H9 (cell line): ENCODE data around the gene CMSS1. TPM values are rescaled to one million over a fixed set of nuclear protein-coding genes. Genes with fewer than 3 reads are reported as not detected.

Experiments
- DNase-seq: peaks from one replicate; pipeline ENCODE4 v3.0.0-alpha.2; 2017
- H2AFZ ChIP-seq: one replicate; pipeline ENCODE4 v1.6.1; 2013; ENCODE audit warnings: mild to moderate bottlenecking, low read length, control low read depth, moderate library complexity
- H2AK5ac ChIP-seq: 2 replicates; pipeline ENCODE4 v1.6.1; 2013; ENCODE audit warnings: low read length, control low read depth, mixed read lengths; ENCODE audit not compliant: insufficient read length
- H2BK120ac ChIP-seq: one replicate; pipeline ENCODE4 v1.6.1; 2013; ENCODE audit warnings: low read depth, mild to moderate bottlenecking, low read length, control low read depth, inconsistent platforms; ENCODE audit not compliant: poor library complexity, severe bottlenecking
- H2BK12ac ChIP-seq: 2 replicates; pipeline ENCODE4 v1.6.1; 2013; ENCODE audit warnings: low read length, control low read depth, mixed read lengths, low read depth; ENCODE audit not compliant: insufficient read length
- H2BK15ac ChIP-seq: 2 replicates; pipeline ENCODE4 v1.6.1; 2013; ENCODE audit warnings: low read depth, low read length, control low read depth
- H2BK20ac ChIP-seq: one replicate; pipeline ENCODE4 v1.6.1; 2013; ENCODE audit warnings: low read depth, mild to moderate bottlenecking, low read length, control low read depth, inconsistent platforms; ENCODE audit not compliant: poor library complexity, severe bottlenecking
- H2BK5ac ChIP-seq: 2 replicates; pipeline ENCODE4 v1.6.1; 2013; ENCODE audit warnings: low read length, control low read depth, mixed read lengths; ENCODE audit not compliant: insufficient read length
- H3K14ac ChIP-seq: 2 replicates; pipeline ENCODE4 v1.6.1; 2013; ENCODE audit warnings: low read length, control low read depth; ENCODE audit not compliant: insufficient read depth
- H3K18ac ChIP-seq: 2 replicates; pipeline ENCODE4 v1.6.1; 2013; ENCODE audit warnings: low read depth, mild to moderate bottlenecking, mixed read lengths, low read length, control low read depth; ENCODE audit not compliant: insufficient read length
- H3K23ac ChIP-seq: 2 replicates; pipeline ENCODE4 v1.6.1; 2013; ENCODE audit warnings: low read length, control low read depth, mixed read lengths, low read depth; ENCODE audit not compliant: insufficient read length
- H3K23me2 ChIP-seq: 2 replicates; pipeline ENCODE4 v1.6.1; 2013; ENCODE audit warnings: low read depth, mild to moderate bottlenecking, mixed read lengths, low read length, control low read depth; ENCODE audit not compliant: insufficient read length, poor library complexity, severe bottlenecking
- H3K27ac ChIP-seq: 2 replicates; pipeline ENCODE4 v1.5.1; 2013; ENCODE audit warnings: low read length, control low read depth, mixed read lengths, low read depth; ENCODE audit not compliant: insufficient read length
- H3K27me3 ChIP-seq: 2 replicates; pipeline ENCODE4 v1.6.1; 2013; ENCODE audit warnings: low read length, control low read depth, inconsistent platforms; ENCODE audit not compliant: insufficient read depth
- H3K4ac ChIP-seq: 2 replicates; pipeline ENCODE4 v1.6.1; 2013; ENCODE audit warnings: low read depth, mild to moderate bottlenecking, control low read depth, inconsistent platforms, low read length, moderate library complexity
- H3K4me1 ChIP-seq: 2 replicates; pipeline ENCODE4 v1.6.1; 2013; ENCODE audit warnings: low read length, control low read depth, inconsistent platforms; ENCODE audit not compliant: insufficient read depth
- H3K4me2 ChIP-seq: 2 replicates; pipeline ENCODE4 v1.6.1; 2013; ENCODE audit warnings: low read length, control low read depth, mixed read lengths; ENCODE audit not compliant: insufficient read length, insufficient read depth
- H3K56ac ChIP-seq: 2 replicates; pipeline ENCODE4 v1.6.1; 2013; ENCODE audit warnings: low read depth, mild to moderate bottlenecking, mixed read lengths, low read length, control low read depth; ENCODE audit not compliant: insufficient read length
- H3K79me1 ChIP-seq: 2 replicates; pipeline ENCODE4 v1.6.1; 2013; ENCODE audit warnings: low read depth, mild to moderate bottlenecking, moderate library complexity, low read length, control low read depth, inconsistent platforms; ENCODE audit not compliant: insufficient read depth, poor library complexity, severe bottlenecking
- H3K79me2 ChIP-seq: 2 replicates; pipeline ENCODE4 v1.6.1; 2013; ENCODE audit warnings: low read length, control low read depth, inconsistent platforms; ENCODE audit not compliant: insufficient read depth
- H3K9ac ChIP-seq: 2 replicates; pipeline ENCODE4 v1.6.1; 2013; ENCODE audit warnings: low read length, control low read depth, mixed read lengths; ENCODE audit not compliant: insufficient read length; ENCODE audit errors: extremely low read depth
- H3K9me3 ChIP-seq: one replicate; pipeline ENCODE4 v1.6.1; 2013; ENCODE audit warnings: low read depth, low read length, inconsistent platforms; ENCODE audit not compliant: control insufficient read depth
- H3T11ph ChIP-seq: one replicate; pipeline ENCODE4 v1.6.1; 2013; ENCODE audit warnings: mild to moderate bottlenecking, low read length, control low read depth, inconsistent platforms
- H4K20me1 ChIP-seq: one replicate; pipeline ENCODE4 v1.6.1; 2013; ENCODE audit not compliant: control insufficient read depth, insufficient read length, insufficient read depth
- H4K5ac ChIP-seq: 2 replicates; pipeline ENCODE4 v1.6.1; 2013; ENCODE audit warnings: low read depth, mild to moderate bottlenecking, mixed read lengths, low read length, control low read depth; ENCODE audit not compliant: insufficient read length
- H4K8ac ChIP-seq: replicated peaks from 2 replicates; pipeline ENCODE4 v1.6.1; 2013; ENCODE audit warnings: low read length, control low read depth, mixed read lengths, low read depth; ENCODE audit not compliant: insufficient read length
- H4K91ac ChIP-seq: 2 replicates; pipeline ENCODE4 v1.6.1; 2013; ENCODE audit warnings: low read depth, mild to moderate bottlenecking, moderate library complexity, mixed read lengths, low read length, control low read depth; ENCODE audit not compliant: insufficient read length
- H3K27ac Mint-ChIP-seq, 3 experiments: 2 replicates in 2 of 3; 3 replicates in 1 of 3; pipeline ENCODE4 v1.8.0; 2020 to 2021; ENCODE audit warnings: mixed read lengths in 3 of 3, mild to moderate bottlenecking in 1 of 3, moderate library complexity in 1 of 3
- H3K27me3 Mint-ChIP-seq: 2 replicates; pipeline ENCODE4 v1.8.0; 2021; ENCODE audit warnings: low read depth, mild to moderate bottlenecking, moderate library complexity, mixed read lengths
- H3K36me3 Mint-ChIP-seq, 3 experiments: 2 replicates in 2 of 3; 3 replicates in 1 of 3; pipeline ENCODE4 v1.8.0; 2020 to 2021; ENCODE audit warnings: low read depth in 3 of 3, mixed read lengths in 3 of 3; ENCODE audit not compliant: insufficient read depth in 1 of 3
- H3K4me1 Mint-ChIP-seq, 2 experiments: 2 replicates each; pipeline ENCODE4 v1.8.0; 2020; ENCODE audit warnings: mixed read lengths in 2 of 2
- H3K4me3 Mint-ChIP-seq, 2 experiments: 2 replicates in 1 of 2; 3 replicates in 1 of 2; pipeline ENCODE4 v1.8.0; 2020 to 2021; ENCODE audit warnings: mild to moderate bottlenecking in 2 of 2, mixed read lengths in 2 of 2, moderate library complexity in 1 of 2
- H3K9me3 Mint-ChIP-seq, 2 experiments: 2 replicates in 1 of 2; 3 replicates in 1 of 2; pipeline ENCODE4 v1.8.0; 2020; ENCODE audit warnings: mild to moderate bottlenecking in 2 of 2, mixed read lengths in 2 of 2, moderate library complexity in 1 of 2
- CTCF ChIP-seq: fragments of 200-600 bp; sonication (generic); conservative IDR thresholded peaks from 3 replicates; pipeline ENCODE4 v1.8.0; 2021; ENCODE audit warnings: antibody characterized with exemption, mild to moderate bottlenecking
- WGBS: extraction: QIAGEN DNeasy Blood & Tissue Kit; methylation state at CpG from one replicate; pipeline ENCODE4 v1.1.7; 2013; ENCODE audit warnings: missing lambda C conversion rate, low lambda C conversion rate, mixed read lengths; ENCODE audit not compliant: insufficient read length; ENCODE audit errors: extremely low coverage; 5-methylcytosine and 5-hydroxymethylcytosine counted together
- total RNA-seq: library from RNA; stranded (reverse); gene quantifications from 2 replicates; pipeline ENCODE4 v1.2.1, GENCODE V29; 2021

The CMSS1 gene
- total RNA-seq, 1 experiment from 2014 or later = 61.8 TPM

GRCh38 chr3:99808163-99808794 is 9.4 kb upstream of the CMSS1 start:
- Histone ChIP-seq H4K8ac (no peak overlapping the region), H3K56ac (no peak overlapping the region), H3T11ph (no peak overlapping the region), H3K9me3 (peaks cover 21% of the 10 kb centered on the region), H3K23me2 (no peaks in the 10 kb centered on the region), H3K27ac (no peak overlapping the region), H3K14ac (no peak overlapping the region), H2BK120ac (no peak overlapping the region), H3K18ac (no peak overlapping the region), H4K20me1 (no peaks in the 10 kb centered on the region), H4K91ac (no peak overlapping the region), H2AFZ (no peak overlapping the region), H2BK15ac (no peak overlapping the region), H3K9ac (no peak overlapping the region), H3K4ac (no peak overlapping the region), H2AK5ac (no peak overlapping the region), H3K4me2 (no peak overlapping the region), H2BK12ac (no peak overlapping the region), H2BK5ac (no peak overlapping the region), H3K79me2 (no peaks in the 10 kb centered on the region), H3K79me1 (no peaks in the 10 kb centered on the region), H4K5ac (no peak overlapping the region), H3K4me1 (no peaks in the 10 kb centered on the region), H3K27me3 (no peaks in the 10 kb centered on the region; the same call in 1 of the 2 replicates), H2BK20ac (no peak overlapping the region), H3K23ac (no peak overlapping the region)
- DNase-seq = peak; percentile 71
- peaks cover 30 to 34% of the 10 kb centered on the region in 2 experiments for H3K9me3 Mint-ChIP-seq
- peaks cover 12 to 24% (median 19%) of the 10 kb centered on the region in 3 experiments for H3K36me3 Mint-ChIP-seq
- no CpG with 5 or more reads among the region's 4 CpGs for WGBS
- H3K4me3 Mint-ChIP-seq = no peak overlapping the region
- TF ChIP-seq CTCF = peak; percentile 80
- H3K27ac Mint-ChIP-seq = peak overlapping the region in 1 of 3 experiments; percentile 40; a peak in 1 of 7 replicates
- H3K4me1 Mint-ChIP-seq = 0 out of 4 replicates have a peak, but pooled peaks cover 0 to 2% of the 10 kb centered on the region in 2 experiments
- peaks cover 3% of the 10 kb centered on the region for H3K27me3 Mint-ChIP-seq
